ENCODE data around the gene DNAJC30.

The DNAJC30 gene

DNA sequence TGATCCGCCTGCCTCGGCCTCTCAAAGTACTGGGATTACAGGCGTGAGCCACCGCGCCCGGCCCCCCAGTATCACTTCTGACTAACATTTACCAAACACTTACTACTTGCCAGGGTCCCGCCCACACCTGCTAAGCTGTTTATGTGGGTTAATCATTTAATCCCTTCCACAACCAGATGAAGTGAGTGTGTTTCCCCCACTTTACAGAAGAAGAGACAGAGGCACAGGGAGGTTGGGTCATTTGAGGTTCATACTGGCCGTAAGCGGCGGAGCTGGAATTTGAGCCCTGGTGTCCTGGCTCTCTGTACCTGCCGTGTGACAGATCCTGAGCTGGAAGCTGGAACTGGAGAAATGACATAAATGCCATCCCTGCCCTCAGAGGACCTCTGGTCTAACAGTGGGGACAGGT is 30.7 kb downstream of the DNAJC30 start:
- no peak for DNase-seq (ENCODE audit: low spot score)
- TF ChIP-seq, protein P1, sequence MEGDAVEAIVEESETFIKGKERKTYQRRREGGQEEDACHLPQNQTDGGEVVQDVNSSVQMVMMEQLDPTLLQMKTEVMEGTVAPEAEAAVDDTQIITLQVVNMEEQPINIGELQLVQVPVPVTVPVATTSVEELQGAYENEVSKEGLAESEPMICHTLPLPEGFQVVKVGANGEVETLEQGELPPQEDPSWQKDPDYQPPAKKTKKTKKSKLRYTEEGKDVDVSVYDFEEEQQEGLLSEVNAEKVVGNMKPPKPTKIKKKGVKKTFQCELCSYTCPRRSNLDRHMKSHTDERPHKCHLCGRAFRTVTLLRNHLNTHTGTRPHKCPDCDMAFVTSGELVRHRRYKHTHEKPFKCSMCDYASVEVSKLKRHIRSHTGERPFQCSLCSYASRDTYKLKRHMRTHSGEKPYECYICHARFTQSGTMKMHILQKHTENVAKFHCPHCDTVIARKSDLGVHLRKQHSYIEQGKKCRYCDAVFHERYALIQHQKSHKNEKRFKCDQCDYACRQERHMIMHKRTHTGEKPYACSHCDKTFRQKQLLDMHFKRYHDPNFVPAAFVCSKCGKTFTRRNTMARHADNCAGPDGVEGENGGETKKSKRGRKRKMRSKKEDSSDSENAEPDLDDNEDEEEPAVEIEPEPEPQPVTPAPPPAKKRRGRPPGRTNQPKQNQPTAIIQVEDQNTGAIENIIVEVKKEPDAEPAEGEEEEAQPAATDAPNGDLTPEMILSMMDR (IDR thresholded peaks at IDR 0.05; ENCODE audit: extremely low read depth, insufficient read depth, missing control alignments), result no peak
- in situ Hi-C loops (cut with MboI; ENCODE audit: low pct_unique_long_range_greater_than_20kb, low sequenced_read_pairs, unreplicated experiment), result no loop called here

GRCh38 chr7:73650524-73650923 is 32.7 kb downstream of the DNAJC30 start:
- in situ Hi-C loops (cut with MboI; ENCODE audit: low pct_unique_long_range_greater_than_20kb, low sequenced_read_pairs, unreplicated experiment), result no loop called here
- no peak for DNase-seq (ENCODE audit: low spot score)
- TF ChIP-seq, protein P1 (IDR thresholded peaks at IDR 0.05; ENCODE audit: extremely low read depth, insufficient read depth, missing control alignments), result no peak

- TF ChIP-seq, protein P1 (IDR thresholded peaks at IDR 0.05; ENCODE audit: extremely low read depth, insufficient read depth, missing control alignments), result no peak
- in situ Hi-C loops (cut with MboI; ENCODE audit: low pct_unique_long_range_greater_than_20kb, low sequenced_read_pairs, unreplicated experiment), result no loop called here
- DNase-seq (ENCODE audit: low spot score), result no peak
Measured at GRCh38 chr7:73649576-73649975, 33.7 kb downstream of the DNAJC30 start.

- no peak for DNase-seq (ENCODE audit: low spot score)
- in situ Hi-C loops (cut with MboI; ENCODE audit: low pct_unique_long_range_greater_than_20kb, low sequenced_read_pairs, unreplicated experiment), result no loop called here
- TF ChIP-seq, protein P1 (IDR thresholded peaks at IDR 0.05; ENCODE audit: extremely low read depth, insufficient read depth, missing control alignments), result no peak
Measured at GRCh38 chr7:73648593-73649332, 34.5 kb downstream of the DNAJC30 start.

DNA sequence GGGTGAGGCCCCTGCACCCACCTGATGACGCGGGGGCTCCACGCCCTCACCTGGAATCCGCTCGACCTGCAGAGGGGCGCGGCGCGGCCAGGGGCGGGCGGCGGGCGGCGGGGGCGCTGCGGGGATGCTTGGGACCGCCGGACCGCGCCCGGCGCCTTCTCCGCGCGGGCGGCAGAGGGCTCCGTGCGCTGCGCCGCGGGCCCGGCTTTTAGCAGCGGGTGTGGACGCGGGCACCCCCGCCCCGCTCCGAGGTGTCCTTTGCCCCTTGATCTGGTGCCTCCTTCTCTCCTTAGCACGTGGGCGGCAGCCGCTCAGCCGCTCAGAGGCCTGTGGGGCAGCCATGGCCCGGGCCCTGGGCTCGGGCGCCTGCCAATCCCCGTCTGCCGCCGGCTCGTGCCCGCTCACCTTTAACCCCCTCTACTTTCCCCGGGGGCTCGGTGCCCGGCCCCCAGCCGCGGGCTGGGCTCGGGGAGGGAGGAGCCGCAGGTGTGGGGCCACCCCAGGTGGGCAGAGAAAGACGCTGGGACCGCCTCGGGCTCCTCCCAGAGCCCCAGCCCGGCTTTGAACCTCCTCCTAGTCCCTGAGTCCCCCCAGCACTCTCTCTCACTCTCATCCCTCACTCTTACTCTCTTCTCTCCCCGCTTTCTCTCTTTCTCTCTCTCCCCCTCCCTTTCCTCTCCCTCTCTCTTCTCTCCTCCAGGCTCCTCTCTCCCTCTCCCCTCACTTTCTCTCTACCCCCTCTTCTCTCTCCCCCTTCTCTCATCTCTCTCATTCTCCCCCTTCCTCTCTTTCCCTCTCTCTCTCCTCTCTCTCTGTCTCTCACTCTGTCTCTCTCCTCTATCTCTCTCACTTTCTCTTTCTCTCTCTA is 35.3 kb downstream of the DNAJC30 start:
- TF ChIP-seq, protein P1 (IDR thresholded peaks at IDR 0.05; ENCODE audit: extremely low read depth, insufficient read depth, missing control alignments), result peak; percentile 18
- peak; percentile 60 for DNase-seq (ENCODE audit: low spot score)
- in situ Hi-C loops (cut with MboI; ENCODE audit: low pct_unique_long_range_greater_than_20kb, low sequenced_read_pairs, unreplicated experiment), result no loop called here

DNA sequence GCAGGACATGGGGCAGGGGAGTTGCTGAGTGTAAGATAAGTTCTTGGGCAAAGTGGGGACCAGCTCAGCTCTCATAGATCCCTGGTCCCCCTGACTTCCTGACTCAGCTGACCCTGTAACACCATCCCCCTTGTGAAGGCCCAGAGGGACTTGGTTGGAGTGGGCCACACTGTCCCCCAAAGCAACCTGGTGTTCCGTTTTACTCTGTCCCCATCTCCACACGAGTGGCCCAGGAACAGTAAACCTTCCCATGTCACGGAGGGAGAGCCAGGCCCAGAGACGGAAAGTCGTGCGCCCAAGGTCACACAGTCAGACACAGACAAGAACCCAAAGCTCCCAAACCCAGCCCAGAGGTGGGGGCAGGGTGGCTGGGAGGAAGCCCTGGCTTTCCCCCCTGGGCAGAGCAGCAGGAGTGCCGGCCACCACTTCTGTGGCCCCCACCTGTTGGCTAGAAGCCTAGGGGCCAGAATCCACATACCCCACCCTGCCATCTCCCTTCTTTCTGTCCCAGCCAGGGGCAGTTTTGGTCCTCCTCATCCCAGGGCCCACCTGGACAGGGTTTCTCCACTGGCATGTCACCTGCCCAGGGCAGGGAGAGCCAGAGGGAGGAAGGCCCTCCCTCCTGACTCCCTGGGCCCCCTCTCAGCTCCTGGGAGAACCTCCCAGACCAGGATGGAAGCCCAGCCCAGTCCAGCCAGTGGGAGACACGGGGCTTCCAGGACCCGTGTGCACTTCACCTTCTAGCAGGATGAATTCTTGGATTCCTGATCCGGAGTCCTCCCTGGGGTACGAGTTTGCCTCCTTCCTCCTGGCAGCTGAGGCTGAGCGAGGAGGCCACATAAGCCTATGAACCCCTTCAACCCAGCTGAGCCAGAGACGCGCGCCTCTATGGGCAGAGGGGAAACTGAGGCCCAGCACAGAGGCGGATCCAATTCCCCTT is 36.2 kb downstream of the DNAJC30 start:
- DNase-seq (ENCODE audit: low spot score), result no peak
- in situ Hi-C loops (cut with MboI; ENCODE audit: low pct_unique_long_range_greater_than_20kb, low sequenced_read_pairs, unreplicated experiment), result no loop called here
- TF ChIP-seq, protein P1 (IDR thresholded peaks at IDR 0.05; ENCODE audit: extremely low read depth, insufficient read depth, missing control alignments), result no peak
